Activated effector memory CD4-positive, alpha-beta T cell treated with anti-CD3 and anti-CD28 coated beads, Interleukin-2, amount 50 U/mL, for 16 hours (primary cell): Measurements from ENCODE around the gene GNA12.

Experiments
- DNase-seq: peaks from one replicate; pipeline ENCODE4 v3.0.0-alpha.2; 2020

GNA12 gene

DNA sequence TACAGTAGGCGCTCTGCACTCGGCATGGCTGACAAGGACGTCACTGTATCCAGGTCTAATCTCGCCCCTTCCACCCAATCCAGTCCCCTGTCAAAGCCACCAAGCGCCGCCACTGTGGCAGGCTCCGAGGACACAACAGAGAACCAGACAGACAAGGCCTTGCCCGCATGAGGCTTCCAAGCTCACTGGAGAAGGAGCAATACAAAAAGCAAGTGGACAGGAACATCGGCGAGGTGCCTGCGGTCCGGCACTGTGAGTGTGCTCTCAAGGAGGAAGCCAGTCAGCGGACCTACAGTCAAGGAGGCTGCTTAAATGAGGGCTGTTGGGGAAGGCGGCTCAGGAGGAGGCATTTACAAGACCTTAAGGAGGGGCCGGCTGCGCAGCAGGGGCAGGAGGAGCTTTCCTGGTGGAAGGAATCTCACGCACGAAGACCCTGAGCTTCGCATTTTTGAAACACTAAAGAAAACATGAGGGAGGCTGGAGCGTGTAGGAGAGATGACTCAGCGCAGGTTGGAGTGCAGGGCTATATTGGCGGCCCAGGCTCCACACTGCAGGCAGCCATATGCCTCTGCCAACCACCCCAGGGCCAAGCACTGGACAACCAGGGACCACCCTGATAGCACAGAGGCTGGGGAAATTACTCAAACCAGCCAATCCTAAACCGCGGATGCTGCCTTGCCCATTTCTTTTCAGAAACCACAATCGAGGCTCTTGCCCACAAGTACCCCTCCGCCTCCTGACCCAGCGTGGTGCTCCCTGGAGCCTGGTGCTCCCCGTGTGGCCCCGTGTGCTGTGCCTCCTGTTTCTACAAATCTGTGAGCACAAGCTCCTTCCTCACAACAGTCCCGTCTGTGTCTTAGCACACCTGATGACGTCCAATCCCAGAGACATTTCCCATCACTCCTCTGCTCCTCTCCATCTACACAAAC lies 28.9 kb downstream of the GNA12 start:
- DNase-seq = peak; percentile 50

DNA sequence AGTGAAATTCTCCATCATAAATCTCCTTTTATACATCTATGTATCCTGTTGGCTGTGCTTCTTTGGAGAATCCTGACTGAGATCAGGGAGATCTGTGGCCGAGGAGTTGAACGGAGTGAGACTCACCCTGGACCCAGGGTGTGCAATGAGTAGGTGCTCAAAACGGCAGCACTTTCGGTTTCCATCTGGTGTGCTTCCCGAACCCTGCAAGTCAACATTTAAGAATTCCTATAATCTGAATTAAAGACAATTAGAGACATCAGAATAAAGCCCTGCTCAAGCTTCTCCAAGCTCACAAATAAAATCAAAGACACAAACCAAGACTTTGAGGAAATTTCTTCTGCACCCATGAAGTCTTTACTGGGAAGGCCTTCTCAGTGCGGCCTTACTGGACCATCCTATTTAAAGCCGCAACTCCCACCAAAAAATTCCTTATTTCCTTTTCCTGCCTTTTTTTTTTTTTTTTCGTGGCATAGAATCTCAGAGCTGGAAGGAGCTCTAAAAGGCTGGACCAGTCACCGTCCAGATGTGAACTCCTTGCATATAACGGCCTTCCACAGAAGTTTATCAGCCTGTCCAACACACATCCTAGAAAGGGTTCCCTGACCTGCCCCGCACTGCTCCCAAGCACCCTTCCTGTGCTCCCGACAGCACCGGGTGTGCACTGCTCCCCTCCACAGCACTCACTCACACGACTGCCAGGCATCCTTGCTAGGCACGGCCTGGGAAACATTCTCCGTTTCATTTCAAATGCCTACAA lies 29.7 kb downstream of the GNA12 start:
- peak; percentile 9 for DNase-seq

DNA sequence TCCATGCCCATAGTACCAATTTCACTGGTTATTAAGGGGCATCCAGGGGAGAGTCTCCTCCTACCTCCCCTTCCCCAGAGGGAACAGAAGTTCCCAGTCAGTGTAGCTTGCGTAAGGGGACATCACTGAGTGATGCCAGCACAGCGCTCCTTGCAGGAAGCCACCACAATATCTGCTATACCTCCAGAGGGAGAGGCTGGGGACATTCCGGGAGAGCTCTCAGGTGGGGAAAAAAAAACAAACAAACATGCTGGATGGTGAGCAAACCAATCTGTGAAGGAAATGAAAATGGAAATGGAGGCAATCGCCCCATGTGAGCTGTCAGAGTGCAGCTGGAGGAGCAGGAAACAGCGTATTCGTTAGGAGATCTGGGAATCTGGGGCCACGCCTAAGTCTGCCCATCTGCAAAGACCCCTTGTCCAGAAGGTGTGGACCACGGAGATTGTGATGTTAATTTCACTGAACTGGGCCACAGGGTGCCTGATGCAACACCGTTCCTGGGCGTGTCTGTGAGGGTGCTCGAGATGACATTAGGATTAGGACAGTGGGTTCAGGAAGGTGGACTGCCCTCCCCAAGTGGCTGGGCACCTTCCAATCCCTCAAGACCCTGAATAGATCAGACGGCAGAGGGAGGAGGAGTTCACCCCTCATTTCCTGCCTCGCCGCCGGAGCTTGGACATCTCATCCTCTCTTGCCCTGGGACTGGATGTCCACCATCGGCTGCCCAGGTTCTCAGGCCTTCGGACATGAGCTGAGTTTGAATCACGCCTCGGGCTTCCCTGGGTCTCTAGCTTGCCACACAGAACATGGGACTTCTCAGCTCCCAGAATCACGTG lies 30.5 kb downstream of the GNA12 start:
- peak; percentile 34 for DNase-seq

GRCh38 chr7:2812831-2813230 lies 31.3 kb downstream of the GNA12 start:
- DNase-seq = peak; percentile 1

DNA sequence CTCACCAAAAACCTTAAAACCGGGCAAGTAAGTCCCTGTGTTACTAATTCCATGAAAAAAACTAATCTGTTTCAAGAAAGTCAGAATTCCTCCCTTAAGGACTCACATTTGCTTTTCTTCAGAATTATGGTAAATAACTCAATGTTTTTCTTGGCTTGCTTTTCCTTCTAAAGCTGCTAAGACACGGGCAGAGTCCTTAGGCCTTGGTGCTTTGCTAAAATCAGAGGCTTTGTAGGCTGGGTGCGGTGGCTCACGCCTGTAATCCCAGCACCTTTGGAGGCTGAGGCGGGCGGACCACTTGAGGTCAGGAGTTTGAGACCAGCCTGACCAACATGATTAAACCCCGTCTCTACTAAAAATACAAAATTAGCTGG lies 32.0 kb downstream of the GNA12 start:
- peak; percentile 36 for DNase-seq

- peak; percentile 44 for DNase-seq
Observed at GRCh38 chr7:2811476-2812113, 32.5 kb downstream of the GNA12 start.

DNA sequence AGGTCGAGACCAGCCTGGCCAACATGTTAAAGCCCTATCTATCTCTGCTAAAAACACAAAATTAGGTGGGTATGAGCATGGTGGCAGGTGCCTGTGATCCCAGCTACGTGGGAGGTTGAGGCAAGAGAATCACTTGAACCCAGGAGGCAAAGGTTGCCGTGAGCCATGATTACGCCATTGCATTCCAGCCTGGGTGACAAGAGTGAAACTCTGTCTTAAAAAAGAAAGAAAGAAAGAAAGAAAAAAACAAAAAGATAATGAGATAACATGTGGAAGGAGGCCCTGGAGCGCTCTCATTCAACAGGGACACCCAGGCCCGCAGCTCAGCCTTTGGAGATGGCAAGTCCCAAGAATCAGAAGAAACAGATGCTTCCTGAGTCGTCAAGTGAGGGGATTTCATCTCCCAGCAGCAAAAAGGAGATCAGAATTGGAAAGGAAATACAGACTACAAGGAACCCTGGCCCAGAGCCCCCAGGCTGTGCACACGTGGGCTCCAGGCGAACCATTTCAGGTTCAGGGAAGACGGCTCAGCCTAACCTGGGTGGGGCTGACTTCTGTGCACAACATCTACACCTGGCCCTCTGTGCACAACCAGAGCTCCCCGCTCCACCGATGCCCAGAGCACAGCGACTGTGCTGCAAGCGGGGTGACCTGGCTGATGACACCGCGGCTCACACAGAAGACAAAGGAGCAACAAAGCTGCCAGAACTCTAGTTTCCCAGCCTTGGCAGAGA lies 33.3 kb downstream of the GNA12 start:
- peak; percentile 44 for DNase-seq

- DNase-seq = peak; percentile 10
Observed at GRCh38 chr7:2809903-2810625, 34.0 kb downstream of the GNA12 start.

DNA sequence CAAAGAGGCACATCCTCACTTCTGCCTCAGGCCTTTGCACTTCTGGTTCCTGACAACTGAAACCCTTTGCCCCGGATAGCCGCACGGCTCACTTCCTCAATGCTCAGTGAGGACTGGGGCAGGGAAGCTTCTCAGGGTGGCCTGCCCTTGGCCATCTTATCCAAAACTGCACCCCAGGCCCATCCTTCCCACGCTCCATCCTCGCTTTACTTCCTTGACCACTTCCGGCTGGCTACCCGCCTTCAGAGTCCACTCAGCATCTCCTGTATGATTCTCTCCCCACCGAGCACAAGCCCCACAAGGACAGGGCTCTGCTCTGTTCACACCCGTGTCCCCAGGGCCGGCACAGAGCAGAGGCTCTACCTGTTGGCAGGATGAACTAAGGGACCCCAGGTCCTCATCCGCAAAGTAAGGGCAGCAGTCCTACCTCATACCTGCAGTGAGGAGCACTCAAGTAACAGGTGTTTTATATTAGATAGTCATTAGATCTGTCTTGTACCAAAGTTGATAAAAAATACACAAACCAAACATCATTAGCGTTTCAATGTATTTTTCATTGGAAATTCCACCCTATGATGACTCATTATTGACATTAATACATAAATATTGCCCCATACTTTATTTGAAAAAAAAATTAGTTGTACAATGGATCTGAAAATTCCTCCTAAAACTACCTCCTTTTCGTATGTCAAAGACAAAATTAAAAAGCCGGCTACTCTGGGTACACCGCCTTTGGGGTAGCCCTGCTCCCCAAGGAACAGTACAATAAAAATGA lies 35.0 kb downstream of the GNA12 start:
- peak; percentile 25 for DNase-seq

DNA sequence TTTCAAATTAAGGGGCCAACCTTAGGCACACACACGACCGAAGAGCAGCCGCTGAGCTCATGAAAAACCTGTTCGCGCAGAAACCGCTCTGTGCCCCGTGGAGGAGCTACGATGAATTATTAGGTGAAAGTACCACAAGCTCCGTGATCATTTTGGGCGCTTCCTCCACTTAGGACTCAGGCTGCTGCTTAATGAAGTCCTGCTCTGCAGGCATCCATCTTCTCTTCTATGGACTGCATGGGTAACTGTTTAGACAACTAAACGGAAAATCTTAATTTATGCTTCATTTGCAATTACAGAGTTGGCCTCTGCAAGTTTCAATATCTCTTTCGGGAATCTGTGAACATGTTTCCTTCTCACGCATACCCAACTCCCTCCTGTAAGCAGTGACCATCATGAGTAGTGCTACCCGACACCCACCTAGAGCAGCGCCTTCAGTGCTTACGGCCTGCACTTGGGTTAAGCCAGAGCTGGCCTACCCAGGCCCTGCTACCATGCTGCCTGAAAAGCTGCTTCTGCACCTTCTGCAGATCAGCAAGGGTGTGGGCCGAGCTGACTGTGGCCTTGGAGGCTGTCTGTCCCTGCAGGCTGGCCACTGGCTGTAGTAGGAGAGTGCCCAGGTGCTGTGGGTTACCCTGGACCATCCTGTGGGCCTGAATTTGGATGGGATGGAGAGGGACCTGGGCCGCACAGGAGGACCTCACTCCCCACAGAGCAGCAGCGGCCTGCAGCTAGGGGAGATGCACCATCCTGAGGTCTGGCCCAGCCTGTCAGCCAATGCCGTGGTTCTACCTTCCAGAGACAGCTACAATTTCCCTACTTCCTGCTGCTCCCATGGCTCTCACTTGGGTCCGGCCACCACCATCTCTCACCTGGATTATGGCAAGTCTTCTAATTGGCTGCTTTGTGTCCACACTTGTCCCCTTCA lies 36.0 kb downstream of the GNA12 start:
- peak; percentile 53 for DNase-seq

GRCh38 chr7:2807460-2807844 lies 36.7 kb downstream of the GNA12 start:
- no peak for DNase-seq

GRCh38 chr7:2806571-2806970 lies 37.5 kb downstream of the GNA12 start:
- no peak for DNase-seq

- peak; percentile 27 for DNase-seq
Observed at GRCh38 chr7:2805213-2805944, 38.7 kb downstream of the GNA12 start.

DNA sequence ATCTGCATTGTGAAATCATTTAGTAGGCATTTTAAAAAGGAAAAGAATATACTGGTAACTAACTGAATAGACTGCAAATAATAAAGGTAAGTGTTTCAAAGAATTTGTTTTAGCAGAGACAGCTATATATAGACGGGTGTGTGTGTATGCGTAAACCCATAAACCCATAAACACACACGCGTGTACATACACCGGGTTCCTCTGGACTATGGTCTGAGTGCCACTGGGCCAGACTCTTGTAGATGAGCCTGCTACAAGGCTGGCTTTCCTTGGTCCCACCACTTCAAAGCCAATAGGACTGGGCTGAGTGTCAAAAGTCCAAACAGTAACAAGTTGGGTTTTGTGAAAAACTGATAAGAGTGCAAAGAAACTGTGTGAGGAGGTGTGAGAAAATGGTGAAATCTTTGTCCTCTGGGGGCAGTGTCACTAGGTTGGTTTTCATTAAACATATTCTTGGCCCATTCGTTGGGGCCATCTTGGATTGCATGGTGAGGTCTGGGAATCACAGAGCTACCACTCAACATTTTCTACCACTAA lies 39.8 kb downstream of the GNA12 start:
- no peak for DNase-seq

DNA sequence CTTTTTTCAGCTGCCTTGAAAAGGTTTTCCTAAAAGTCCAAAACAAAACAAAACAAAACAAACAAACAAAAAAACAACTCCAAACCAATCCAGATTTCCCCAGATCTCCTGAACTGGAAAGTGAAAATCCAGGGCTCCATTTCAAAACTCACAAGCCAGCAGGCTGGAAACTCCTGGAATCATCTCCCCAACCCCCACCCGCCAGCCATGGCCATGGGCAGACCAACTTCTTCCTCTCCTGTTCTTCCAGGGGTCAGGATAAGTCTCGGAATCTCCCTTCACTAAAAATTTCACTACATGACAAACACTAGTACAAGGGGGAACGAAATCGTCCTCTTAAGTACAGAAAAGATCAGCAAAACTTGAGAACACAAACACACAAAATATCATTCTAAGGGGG lies 40.4 kb downstream of the GNA12 start:
- DNase-seq = no peak

- no peak for DNase-seq
Observed at GRCh38 chr7:2803342-2803692, 40.8 kb downstream of the GNA12 start.

DNA sequence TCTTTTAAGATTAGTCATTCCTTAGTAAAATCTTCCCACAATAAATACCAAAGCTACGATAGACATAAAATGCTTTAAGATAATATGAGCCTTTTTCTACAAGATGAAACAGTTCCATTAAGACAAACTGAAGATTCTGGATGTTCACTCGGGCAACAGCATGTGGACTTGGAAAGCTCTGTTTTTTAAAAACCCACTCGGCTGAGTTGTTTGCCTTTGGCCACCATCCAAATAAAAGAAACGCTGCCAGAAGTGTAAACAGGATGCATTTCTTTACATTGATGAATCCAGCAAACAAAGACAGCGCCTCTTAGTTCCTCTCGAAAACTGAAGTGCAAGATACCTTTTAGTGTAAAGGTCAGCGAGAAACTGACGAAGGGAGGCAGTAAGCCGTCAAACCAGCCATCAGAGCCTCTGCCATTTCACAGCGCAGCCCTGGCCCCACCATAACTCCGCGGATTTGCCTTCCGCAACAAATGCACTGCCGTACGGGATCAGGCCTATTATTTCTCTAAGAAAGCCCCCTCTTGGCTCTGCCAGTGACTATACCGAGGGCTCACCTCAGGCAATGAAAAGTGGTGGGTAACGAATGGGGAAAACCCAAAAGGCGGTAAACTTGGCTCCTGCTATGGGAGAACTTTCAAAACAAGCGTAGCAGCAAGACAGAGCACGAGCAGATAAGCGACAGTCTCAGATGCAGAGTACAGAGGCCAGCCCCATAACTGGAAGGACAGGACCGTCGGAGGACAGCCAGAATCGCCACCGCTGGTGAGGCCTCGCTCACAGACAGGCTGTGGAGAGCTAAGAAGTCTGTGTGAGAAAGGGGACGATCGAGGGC lies 41.4 kb downstream of the GNA12 start:
- DNase-seq = no peak
